Suprapubic skin (tissue), 4 donors: ENCODE data around the gene GNB2. TPM values are rescaled to one million over a fixed set of nuclear protein-coding genes. Genes with fewer than 3 reads are reported as not detected.
"Not testable (repeated sequence)": the region's sequence is repeated elsewhere in the genome, so short reads cannot be mapped to it uniquely, and the experiment has no call there.

Experiments
- DNase-seq, 2 donors: peaks; one replicate each; pipeline ENCODE4 v3.0.0-alpha.2; 2019; ENCODE audit warnings: low spot score in 2 of 2
- H3K27ac ChIP-seq: fragments of 200-600 bp; sonication (generic); one replicate; pipeline ENCODE4 v1.5.1; 2019
- H3K27me3 ChIP-seq: fragments of 200-600 bp; sonication (generic); one replicate; pipeline ENCODE4 v1.5.1; 2019
- H3K36me3 ChIP-seq: fragments of 200-600 bp; sonication (generic); one replicate; pipeline ENCODE4 v1.5.1; 2019
- H3K4me1 ChIP-seq: fragments of 200-600 bp; sonication (generic); one replicate; pipeline ENCODE4 v1.5.1; 2019
- H3K4me3 ChIP-seq: fragments of 200-600 bp; sonication (generic); one replicate; pipeline ENCODE4 v1.5.1; 2019; ENCODE audit warnings: mild to moderate bottlenecking
- H3K9me3 ChIP-seq: fragments of 200-600 bp; sonication (generic); one replicate; pipeline ENCODE4 v1.5.1; 2019
- EP300 ChIP-seq: sonication (generic); formaldehyde crosslinking; IDR thresholded peaks from one replicate; pipeline ENCODE4 v1.6.1; 2017; ENCODE audit warnings: antibody characterized with exemption
- POLR2A ChIP-seq, 2 donors: fragments of 450-650 bp; IDR thresholded peaks; one replicate each; pipeline ENCODE4 v1.6.1; 2017; ENCODE audit warnings: antibody characterized with exemption in 2 of 2, mild to moderate bottlenecking in 2 of 2, moderate library complexity in 2 of 2
- POLR2AphosphoS5 ChIP-seq, 3 donors: sonication (generic); formaldehyde crosslinking; IDR thresholded peaks; one replicate each; pipeline ENCODE4 v1.6.1; 2017; ENCODE audit warnings: antibody characterized with exemption in 3 of 3
- WGBS: methylation state at CpG from one replicate; pipeline ENCODE4 v1.1.5; 2018; 5-methylcytosine and 5-hydroxymethylcytosine counted together
- total RNA-seq, 4 donors: library from RNA; depleted of rRNA; stranded (reverse); fragments of >200 nt; gene quantifications; one replicate each; pipeline ENCODE4 v1.1.0, GENCODE V29; 2016
- TF ChIP-seq, protein P1 (sequence below), 2 donors: fragments of 200-600 bp in 1 of 2; fragments of 450-650 bp in 1 of 2; sonication (generic) in 1 of 2; IDR thresholded peaks; one replicate each; pipeline ENCODE4 v1.5.1; 2016 to 2019; ENCODE audit warnings: antibody characterized with exemption in 2 of 2, mild to moderate bottlenecking in 1 of 2, moderate library complexity in 1 of 2

Gene GNB2
- total RNA-seq, 4 donors from 2014 or later, result 228 to 311 (median 300) TPM

DNA sequence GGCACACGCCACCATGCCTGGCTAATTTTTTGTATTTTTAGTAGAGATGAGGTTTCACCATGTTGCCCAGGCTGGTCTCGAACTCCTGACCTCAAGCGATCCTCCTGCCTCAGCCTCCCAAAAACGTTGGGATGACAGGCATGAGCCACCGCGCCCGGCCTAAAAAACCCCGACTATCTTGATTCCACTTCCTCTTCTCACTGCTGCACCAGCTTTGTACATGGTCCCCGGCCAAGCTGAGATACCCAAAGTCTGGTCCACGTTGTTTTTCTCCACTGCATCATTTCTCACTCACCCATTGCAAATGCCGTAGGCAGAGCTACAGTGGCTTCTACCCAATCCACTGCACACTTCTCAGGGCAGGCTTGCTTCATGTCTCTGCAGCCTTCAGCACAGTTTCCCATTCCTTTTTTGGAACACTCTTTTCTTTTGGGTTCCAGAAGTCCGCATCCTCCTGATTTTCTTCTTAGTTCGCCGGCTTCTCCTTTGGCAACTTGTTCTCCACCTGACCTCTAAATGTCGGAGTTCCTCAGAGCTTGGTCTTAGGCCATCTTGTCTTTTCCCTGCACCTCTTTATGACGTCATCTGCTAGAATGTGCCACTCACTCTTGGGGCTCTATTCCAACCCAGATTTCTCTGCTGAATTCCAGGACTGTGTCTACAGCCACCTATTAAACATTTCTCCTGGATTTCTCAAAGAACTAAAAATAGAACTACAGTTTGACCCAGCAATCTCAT lies 6.0 kb upstream of the GNB2 start:
- TF ChIP-seq EP300 (no peak), POLR2A (IDR thresholded peaks at IDR 0.05) (no peak), POLR2AphosphoS5 (IDR thresholded peaks at IDR 0.05) (no peak)
- TF ChIP-seq, protein P1, sequence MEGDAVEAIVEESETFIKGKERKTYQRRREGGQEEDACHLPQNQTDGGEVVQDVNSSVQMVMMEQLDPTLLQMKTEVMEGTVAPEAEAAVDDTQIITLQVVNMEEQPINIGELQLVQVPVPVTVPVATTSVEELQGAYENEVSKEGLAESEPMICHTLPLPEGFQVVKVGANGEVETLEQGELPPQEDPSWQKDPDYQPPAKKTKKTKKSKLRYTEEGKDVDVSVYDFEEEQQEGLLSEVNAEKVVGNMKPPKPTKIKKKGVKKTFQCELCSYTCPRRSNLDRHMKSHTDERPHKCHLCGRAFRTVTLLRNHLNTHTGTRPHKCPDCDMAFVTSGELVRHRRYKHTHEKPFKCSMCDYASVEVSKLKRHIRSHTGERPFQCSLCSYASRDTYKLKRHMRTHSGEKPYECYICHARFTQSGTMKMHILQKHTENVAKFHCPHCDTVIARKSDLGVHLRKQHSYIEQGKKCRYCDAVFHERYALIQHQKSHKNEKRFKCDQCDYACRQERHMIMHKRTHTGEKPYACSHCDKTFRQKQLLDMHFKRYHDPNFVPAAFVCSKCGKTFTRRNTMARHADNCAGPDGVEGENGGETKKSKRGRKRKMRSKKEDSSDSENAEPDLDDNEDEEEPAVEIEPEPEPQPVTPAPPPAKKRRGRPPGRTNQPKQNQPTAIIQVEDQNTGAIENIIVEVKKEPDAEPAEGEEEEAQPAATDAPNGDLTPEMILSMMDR (IDR thresholded peaks at IDR 0.05), result no peak
- Histone ChIP-seq H3K9me3 (no peaks in the 10 kb centered on the region), H3K27me3 (no peaks in the 10 kb centered on the region), H3K27ac (no peak overlapping the region), H3K4me1 (no peaks in the 10 kb centered on the region), H3K36me3 (no peaks in the 10 kb centered on the region), H3K4me3 (no peak overlapping the region)
- no peak for DNase-seq
- 85% methylated on average over 16 of the region's 16 CpGs for WGBS

DNA sequence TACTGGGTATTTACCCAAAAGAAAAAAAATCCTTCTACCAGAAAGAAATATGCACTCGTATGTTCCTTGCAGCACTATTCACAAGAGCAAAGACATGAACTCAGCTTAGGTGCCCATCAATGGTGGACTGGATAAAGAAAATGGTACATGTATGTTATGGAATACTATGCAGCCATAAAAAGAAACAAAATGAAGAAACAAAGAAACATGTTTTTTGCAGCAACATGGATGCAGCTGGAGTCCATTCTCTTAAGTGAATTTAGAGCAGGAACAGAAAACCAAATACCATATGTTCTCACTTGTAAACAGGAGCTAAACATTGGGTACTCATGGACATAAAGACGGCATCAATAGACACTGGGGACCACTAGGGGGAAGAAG lies 5.5 kb upstream of the GNB2 start:
- TF ChIP-seq POLR2A (IDR thresholded peaks at IDR 0.05) (no peak), POLR2AphosphoS5 (IDR thresholded peaks at IDR 0.05) (no peak), EP300 (no peak)
- TF ChIP-seq, protein P1 (IDR thresholded peaks at IDR 0.05), result no peak
- Histone ChIP-seq H3K27ac (no peak overlapping the region), H3K27me3 (no peaks in the 10 kb centered on the region), H3K36me3 (no peaks in the 10 kb centered on the region), H3K9me3 (no peaks in the 10 kb centered on the region), H3K4me1 (peaks cover 5% of the 10 kb centered on the region), H3K4me3 (no peak overlapping the region)
- 82% methylated on average over 2 of the region's 2 CpGs for WGBS
- DNase-seq, result no peak

DNA sequence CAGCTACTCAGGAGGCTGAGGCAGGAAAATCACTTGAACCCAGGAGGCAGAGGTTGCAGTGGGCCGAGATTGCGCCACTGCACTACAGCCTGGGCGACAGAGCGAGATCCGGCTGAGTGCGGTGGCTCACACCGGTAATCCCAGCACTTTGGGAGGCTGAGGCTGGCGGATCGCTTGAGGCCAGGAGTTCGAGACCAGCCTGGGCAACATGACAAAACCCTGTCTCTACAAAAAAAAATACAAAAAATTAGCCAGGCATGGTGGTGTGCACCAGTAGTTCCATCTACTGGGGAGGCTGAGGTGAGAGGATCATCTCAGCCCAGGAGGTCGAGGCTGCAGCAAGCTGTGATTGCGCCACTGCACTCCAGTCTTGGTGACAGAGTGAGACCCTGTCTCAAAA lies 4.4 kb upstream of the GNB2 start:
- H3K4me1 ChIP-seq, DNase-seq, H3K27me3 ChIP-seq, H3K9me3 ChIP-seq, H3K27ac ChIP-seq, H3K36me3 ChIP-seq, H3K4me3 ChIP-seq: not testable (repeated sequence)
- 97% methylated on average over 12 of the region's 12 CpGs for WGBS

DNA sequence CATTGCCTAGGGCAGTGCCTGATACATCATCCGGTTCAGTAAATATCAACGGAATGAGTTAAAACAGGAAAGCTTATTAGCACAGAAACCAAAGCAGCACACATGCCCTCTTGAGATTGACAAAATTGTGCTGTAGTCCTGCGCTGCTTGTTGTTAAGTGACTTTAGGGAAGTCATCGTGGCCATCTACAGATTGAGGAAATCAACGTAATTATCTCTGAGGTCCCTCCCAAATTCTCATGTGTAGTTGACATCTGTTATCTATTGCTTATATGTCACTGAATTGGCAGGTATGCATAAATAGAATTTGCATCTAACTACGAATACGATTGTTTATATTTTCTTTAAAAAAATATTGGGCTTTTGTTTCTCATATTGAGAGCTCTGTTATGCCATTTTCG lies 3.5 kb upstream of the GNB2 start:
- Histone ChIP-seq H3K4me3 (no peak overlapping the region), H3K36me3 (no peaks in the 10 kb centered on the region), H3K4me1 (peaks cover 6% of the 10 kb centered on the region), H3K27ac (no peak overlapping the region), H3K27me3 (no peaks in the 10 kb centered on the region), H3K9me3 (no peaks in the 10 kb centered on the region)
- TF ChIP-seq POLR2A (IDR thresholded peaks at IDR 0.05), result no peak
- no peak for TF ChIP-seq POLR2AphosphoS5 (IDR thresholded peaks at IDR 0.05)
- TF ChIP-seq, protein P1 (IDR thresholded peaks at IDR 0.05), result no peak
- TF ChIP-seq EP300, result no peak
- WGBS, result 67% methylated on average over 8 of the region's 8 CpGs
- DNase-seq, result no peak

DNA sequence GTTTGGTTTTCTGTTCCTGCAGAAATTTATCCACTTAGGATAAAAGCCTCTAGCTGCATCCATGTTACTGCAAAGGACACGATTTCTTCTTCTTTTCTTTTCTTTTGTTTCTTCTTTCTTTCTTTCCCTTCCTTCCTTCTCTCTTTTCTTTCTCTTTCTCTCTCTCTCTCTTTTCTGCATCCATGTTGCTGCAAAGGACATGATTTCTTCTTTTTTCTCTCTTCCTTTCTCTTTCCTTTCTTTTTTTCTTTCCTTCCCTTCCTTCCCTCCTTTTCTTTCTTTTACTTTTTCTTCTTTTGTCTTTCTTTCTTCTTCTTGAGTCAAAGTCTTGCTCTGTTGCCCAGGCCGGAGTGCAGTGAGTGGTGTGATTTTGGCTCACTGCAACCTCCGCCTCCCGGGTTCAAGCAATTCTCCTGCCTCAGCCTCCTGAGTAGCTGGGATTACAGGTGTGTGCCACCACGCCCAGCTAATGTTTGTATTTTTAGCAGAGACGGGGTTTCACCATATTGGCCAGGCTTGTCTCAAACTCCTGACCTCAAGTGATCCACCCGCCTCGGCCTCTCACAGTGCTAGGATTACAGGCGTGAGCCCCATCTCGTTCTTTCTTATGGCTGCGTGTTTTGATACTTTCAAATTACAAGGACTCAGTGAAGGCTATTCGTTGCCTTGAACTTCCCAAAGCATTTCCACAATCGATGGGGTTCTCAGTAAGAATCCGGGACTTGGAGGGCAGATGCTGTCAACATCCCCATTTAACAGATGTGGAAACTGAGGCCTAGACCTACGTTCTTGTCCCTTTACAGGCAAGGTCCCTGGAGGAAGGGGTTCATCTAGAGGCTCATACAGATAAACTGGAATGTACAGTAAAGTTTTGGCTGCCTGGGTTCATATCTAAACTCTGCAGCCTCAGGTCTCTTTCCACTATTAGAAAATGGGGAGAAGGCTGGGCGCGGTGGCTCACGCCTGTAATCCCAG lies 1.9 kb upstream of the GNB2 start:
- Histone ChIP-seq H3K27ac (no peak overlapping the region), H3K4me1 (peaks cover 21% of the 10 kb centered on the region), H3K9me3 (no peaks in the 10 kb centered on the region), H3K27me3 (no peaks in the 10 kb centered on the region), H3K4me3 (no peak overlapping the region), H3K36me3 (peaks cover 2% of the 10 kb centered on the region)
- WGBS, result 95% methylated on average over 18 of the region's 18 CpGs
- DNase-seq, result no peak
- TF ChIP-seq, protein P1 (IDR thresholded peaks at IDR 0.05), result no peak
- TF ChIP-seq POLR2A (IDR thresholded peaks at IDR 0.05), result no peak
- no peak for TF ChIP-seq EP300
- TF ChIP-seq POLR2AphosphoS5 (IDR thresholded peaks at IDR 0.05), result no peak
